Transverse colon (tissue), 3 donors: ENCODE data around the gene MANBA.

Experiments
- CTCF ChIP-seq, 5 experiments: fragments of 200-600 bp in 3 of 5; fragments of 450-650 bp in 2 of 5; sonication (generic) in 3 of 5; IDR thresholded peaks; 1 replicate in 2 of 5; 2 replicates in 3 of 5; pipeline ENCODE4 v1.5.1; 2016 to 2017; ENCODE audit warnings: antibody characterized with exemption in 5 of 5, inconsistent platforms in 3 of 5, mild to moderate bottlenecking in 2 of 5, moderate library complexity in 1 of 5
- EP300 ChIP-seq: sonication (generic); formaldehyde crosslinking; IDR thresholded peaks from one replicate; pipeline ENCODE4 v1.6.1; 2017; ENCODE audit warnings: antibody characterized with exemption, low read depth
- POLR2A ChIP-seq: fragments of 450-650 bp; IDR thresholded peaks from one replicate; pipeline ENCODE4 v1.6.1; 2016; ENCODE audit warnings: antibody characterized with exemption, mild to moderate bottlenecking, moderate library complexity

- TF ChIP-seq CTCF (IDR thresholded peaks at IDR 0.05) (no peak), EP300 (no peak), POLR2A (no peak)
Measured at GRCh38 chr4:102792361-102792936, 31.7 kb upstream of the MANBA start.
